Measurements from ENCODE around the gene DIPK2A. TPM values are rescaled to one million over a fixed set of nuclear protein-coding genes. Genes with fewer than 3 reads are reported as not detected.

DIPK2A gene
- total and polyA plus RNA-seq, 2 donors (not counting 3 experiments of a cell fraction or from before 2014, with no cell fraction given) = 18.9 to 43.0 TPM

DNA sequence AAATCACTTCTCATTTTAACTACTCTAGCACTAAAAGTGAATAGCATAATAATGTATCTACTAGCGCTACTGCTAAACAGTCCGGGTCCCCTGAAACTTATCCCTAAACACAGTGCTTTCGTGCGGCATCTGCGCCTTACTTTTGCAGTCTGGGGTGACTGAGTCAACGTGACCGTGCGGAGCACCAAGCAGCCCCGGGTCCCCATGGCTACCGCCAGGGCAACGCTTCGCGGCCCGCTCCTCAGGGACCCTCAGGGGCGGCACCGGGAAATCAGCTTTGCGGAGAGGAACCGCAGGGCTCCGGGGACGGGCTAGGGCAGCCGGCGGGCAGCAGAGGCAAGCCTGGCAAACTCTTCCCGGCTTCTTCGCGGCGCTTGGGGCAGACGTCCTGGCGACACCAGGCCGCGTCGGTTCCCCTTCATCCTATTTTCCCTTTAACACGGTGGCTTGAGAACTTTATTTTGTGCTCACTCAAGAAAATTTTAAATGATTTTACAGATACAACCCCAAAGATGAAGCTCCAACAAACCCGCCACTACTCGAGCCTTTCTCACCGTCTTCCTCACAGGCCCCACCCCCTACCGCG is 757 bp upstream of the DIPK2A start:
- no peaks in the 10 kb centered on the region for H4K20me1 ChIP-seq (replicated peaks; ENCODE audit: control insufficient read depth, extremely low read depth, insufficient read depth, low read length)
- peaks cover 33% of the 10 kb centered on the region for H3K79me2 ChIP-seq (ENCODE audit: control insufficient read depth, insufficient read depth, low read length)
- intact Hi-C loops (cut with micrococcal nuclease) (loop anchor here (1.0 to 10.0 kb wide), 8 partner anchors 84 to 1064 kb away; no protein-coding TSS in a partner anchor), dilution Hi-C loops (cut with MboI; ENCODE audit: extremely low pct_ligation_motif_present, low sequenced_read_pairs) (no loop called here)
- peak overlapping the region; percentile 93 for H2AFZ ChIP-seq (ENCODE audit: low read depth, low read length)
- ChIA-PET POLR2A (interaction anchor here (0.7 to 2.0 kb wide), 14 partner anchors 15 to 1820 kb away, joined by 3 to 29 read pairs (median 3); partner anchors contain the start of gene SLC9A9), CTCF (interaction anchor here (1.2 to 2.3 kb wide), 8 partner anchors 9 to 1797 kb away, joined by 3 to 26 read pairs (median 8); no protein-coding TSS in a partner anchor)
- H3K27ac ChIP-seq (ENCODE audit: insufficient read depth, low read depth, low read length) = peak overlapping the region; percentile 90
- FAIRE-seq = no peak
- H3K36me3 ChIP-seq (ENCODE audit: control insufficient read depth in 2 of 2, extremely low read depth in 1 of 2, insufficient read depth in 2 of 2, low read length in 2 of 2) = no peaks in the 10 kb centered on the region
- BruUV-seq (replicated peaks) = TSS peak; percentile 69
- peaks cover 13% of the 10 kb centered on the region for H3K4me1 ChIP-seq (ENCODE audit: control insufficient read depth, extremely low read depth, insufficient read depth, low read length)
- DNase-seq (ENCODE audit: low read depth, low spot score) = peak; percentile 74
- H3K9me1 ChIP-seq (replicated peaks; ENCODE audit: control insufficient read depth, extremely low read depth, insufficient read depth, low read length) = no peaks in the 10 kb centered on the region
- H3K4me3 ChIP-seq (replicated peaks in 1 of 3; ENCODE audit: insufficient read depth in 1 of 3, low read depth in 1 of 3, low read length in 3 of 3) = peak overlapping the region; percentile 3 to 98 (median 81)
- H3K27me3 ChIP-seq (ENCODE audit: control insufficient read depth in 2 of 2, insufficient read depth in 2 of 2, low read length in 2 of 2) = no peaks in the 10 kb centered on the region
- H3K9me3 ChIP-seq (replicated peaks; ENCODE audit: control insufficient read depth, insufficient read depth, low read length) = no peaks in the 10 kb centered on the region
- peak overlapping the region; percentile 95 for H3K4me2 ChIP-seq (ENCODE audit: insufficient read depth, low read length)
- peak overlapping the region; percentile 96 for H3K9ac ChIP-seq (replicated peaks; ENCODE audit: extremely low read depth, insufficient read depth, low read length)
- TF ChIP-seq CTCF (IDR thresholded peaks at IDR 0.05; ENCODE audit: extremely low read depth in 1 of 2, insufficient read depth in 1 of 2, low read depth in 1 of 2, low read length in 2 of 2) (peak in 1 of 2 donors; percentile 18), EZH2 (IDR thresholded peaks at IDR 0.05; ENCODE audit: borderline replicate concordance, low read depth, low read length, severe bottlenecking) (no peak), GATA2 (IDR thresholded peaks at IDR 0.05; ENCODE audit: insufficient read depth, insufficient read length, low read depth, low read length) (no peak), POLR2AphosphoS5 (IDR thresholded peaks at IDR 0.05; ENCODE audit: insufficient read depth, low read depth, low read length) (no peak), FOS (IDR thresholded peaks at IDR 0.05; ENCODE audit: borderline replicate concordance, insufficient read depth, low read length) (no peak)
